Measurements from ENCODE around the gene HES3. TPM values are rescaled to one million over a fixed set of nuclear protein-coding genes. Genes with fewer than 3 reads are reported as not detected.

Gene HES3
- total RNA-seq, 4 donors from 2014 or later: not detected

GRCh38 chr1:6249739-6250689 lies 6.0 kb downstream of the HES3 start:
- peaks cover 0 to 6% of the 10 kb centered on the region in 2 donors for H3K4me1 ChIP-seq
- no peak overlapping the region for H3K27ac ChIP-seq
- TF ChIP-seq CTCF (IDR thresholded peaks at IDR 0.05) (no peak), POLR2A (IDR thresholded peaks at IDR 0.05) (no peak)
- no peaks in the 10 kb centered on the region for H3K9me3 ChIP-seq
- H3K4me3 ChIP-seq: no peak overlapping the region
- intact Hi-C loops (cut with DNase I; ENCODE audit: low total_unique reads): loop anchor here (5.0 kb wide), 3 partner anchors 97 to 187 kb away; no protein-coding TSS in a partner anchor
- H3K27me3 ChIP-seq: peaks cover 6 to 14% of the 10 kb centered on the region in 2 donors
- DNase-seq: no peak
- no peaks in the 10 kb centered on the region for H3K36me3 ChIP-seq

- H3K4me3 ChIP-seq: no peak overlapping the region
- H3K36me3 ChIP-seq: no peaks in the 10 kb centered on the region
- no peak for TF ChIP-seq POLR2A (IDR thresholded peaks at IDR 0.05)
- no peak for TF ChIP-seq CTCF (IDR thresholded peaks at IDR 0.05)
- no peak for DNase-seq
- peaks cover 0 to 3% of the 10 kb centered on the region in 2 donors for H3K27me3 ChIP-seq
- H3K27ac ChIP-seq: no peak overlapping the region
- no peaks in the 10 kb centered on the region for H3K9me3 ChIP-seq
- intact Hi-C loops (cut with DNase I; ENCODE audit: low total_unique reads): no loop called here
- H3K4me1 ChIP-seq: peaks cover 0 to 6% of the 10 kb centered on the region in 2 donors
Observed at GRCh38 chr1:6251233-6251632, 7.3 kb downstream of the HES3 start.

- TF ChIP-seq CTCF (IDR thresholded peaks at IDR 0.05): no peak
- TF ChIP-seq POLR2A (IDR thresholded peaks at IDR 0.05): no peak
- no peaks in the 10 kb centered on the region for H3K36me3 ChIP-seq
- no peaks in the 10 kb centered on the region for H3K27me3 ChIP-seq
- no peak for DNase-seq
- no peak overlapping the region for H3K27ac ChIP-seq
- peaks cover 0 to 6% of the 10 kb centered on the region in 2 donors for H3K4me1 ChIP-seq
- intact Hi-C loops (cut with DNase I; ENCODE audit: low total_unique reads): no loop called here
- H3K4me3 ChIP-seq: no peak overlapping the region
- no peaks in the 10 kb centered on the region for H3K9me3 ChIP-seq
Observed at GRCh38 chr1:6251681-6252373, 7.8 kb downstream of the HES3 start.

- Histone ChIP-seq H3K36me3 (no peaks in the 10 kb centered on the region), H3K27me3 (no peaks in the 10 kb centered on the region), H3K4me3 (no peak overlapping the region), H3K4me1 (peaks cover 0 to 6% of the 10 kb centered on the region in 2 donors), H3K27ac (no peak overlapping the region), H3K9me3 (no peaks in the 10 kb centered on the region)
- no peak for DNase-seq
- TF ChIP-seq POLR2A (IDR thresholded peaks at IDR 0.05) (no peak), CTCF (IDR thresholded peaks at IDR 0.05) (no peak)
- intact Hi-C loops (cut with DNase I; ENCODE audit: low total_unique reads): no loop called here
Observed at GRCh38 chr1:6252374-6252710, 8.4 kb downstream of the HES3 start.

GRCh38 chr1:6253380-6253779 lies 9.4 kb downstream of the HES3 start:
- Histone ChIP-seq H3K27ac (no peak overlapping the region), H3K9me3 (no peaks in the 10 kb centered on the region), H3K4me1 (peaks cover 0 to 6% of the 10 kb centered on the region in 2 donors), H3K4me3 (no peak overlapping the region), H3K27me3 (no peaks in the 10 kb centered on the region), H3K36me3 (no peaks in the 10 kb centered on the region)
- TF ChIP-seq POLR2A (IDR thresholded peaks at IDR 0.05) (no peak), CTCF (IDR thresholded peaks at IDR 0.05) (no peak)
- intact Hi-C loops (cut with DNase I; ENCODE audit: low total_unique reads): no loop called here
- DNase-seq: no peak

All from uterus (tissue), 4 donors.